Brain microvascular endothelial cell (primary cell): ENCODE measurements around the gene CCP110.

Experiments
- DNase-seq: peaks from one replicate; pipeline ENCODE4 v3.0.0-alpha.2; 2020
- H3K27ac ChIP-seq: fragments of 250-450 bp; sonication (Bioruptor Pico); 2 replicates; pipeline ENCODE4 v1.5.1; 2020; ENCODE audit warnings: mild to moderate bottlenecking, moderate library complexity
- H3K27me3 ChIP-seq: fragments of 250-450 bp; sonication (Bioruptor Pico); replicated peaks from 2 replicates; pipeline ENCODE4 v1.5.1; 2020; ENCODE audit warnings: mild to moderate bottlenecking
- H3K36me3 ChIP-seq: fragments of 250-450 bp; sonication (Bioruptor Pico); replicated peaks from 2 replicates; pipeline ENCODE4 v1.5.1; 2020; ENCODE audit warnings: mild to moderate bottlenecking
- H3K4me3 ChIP-seq: 2 replicates; pipeline ENCODE4 v1.5.1; 2011; ENCODE audit warnings: low read depth, mild to moderate bottlenecking, control low read depth, low read length, moderate library complexity
- in situ Hi-C: cut with HindIII; loops from 2 replicates; pipeline ENCODE4 v1.10.0; 2017; ENCODE audit warnings: low sequenced_read_pairs, low pct_ligation_motif_present
- TF ChIP-seq, protein P1 (sequence below): IDR thresholded peaks from 2 replicates; pipeline ENCODE4 v1.5.1; 2011; ENCODE audit warnings: low read depth, mild to moderate bottlenecking, moderate library complexity, low read length, control low read depth, inconsistent platforms; ENCODE audit errors: missing control alignments

The CCP110 gene

DNA sequence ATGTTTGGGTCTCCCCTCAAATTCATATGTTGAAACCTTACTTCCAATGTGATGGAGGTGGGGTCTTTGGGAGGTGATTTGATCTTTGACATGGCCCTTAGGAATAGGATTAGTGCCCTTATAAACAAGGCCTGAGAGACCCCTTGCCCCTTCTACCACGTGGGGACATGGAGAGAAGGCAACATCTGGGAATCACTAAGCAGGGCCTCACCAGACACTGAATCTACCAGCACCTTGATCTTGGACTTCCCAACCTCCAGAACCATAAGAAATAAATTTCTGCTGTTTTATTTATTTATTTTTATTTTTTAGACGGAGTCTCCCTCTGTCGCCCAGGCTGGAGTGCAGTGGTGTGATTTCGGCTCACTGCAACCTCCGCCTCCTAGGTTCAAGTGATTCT, 42.0 kb upstream of the CCP110 start:
- in situ Hi-C loops, result no loop called here
- no peaks in the 10 kb centered on the region for H3K36me3 ChIP-seq
- H3K27ac ChIP-seq, result no peak overlapping the region
- no peaks in the 10 kb centered on the region for H3K27me3 ChIP-seq
- H3K4me3 ChIP-seq, result no peak overlapping the region
- TF ChIP-seq, protein P1, sequence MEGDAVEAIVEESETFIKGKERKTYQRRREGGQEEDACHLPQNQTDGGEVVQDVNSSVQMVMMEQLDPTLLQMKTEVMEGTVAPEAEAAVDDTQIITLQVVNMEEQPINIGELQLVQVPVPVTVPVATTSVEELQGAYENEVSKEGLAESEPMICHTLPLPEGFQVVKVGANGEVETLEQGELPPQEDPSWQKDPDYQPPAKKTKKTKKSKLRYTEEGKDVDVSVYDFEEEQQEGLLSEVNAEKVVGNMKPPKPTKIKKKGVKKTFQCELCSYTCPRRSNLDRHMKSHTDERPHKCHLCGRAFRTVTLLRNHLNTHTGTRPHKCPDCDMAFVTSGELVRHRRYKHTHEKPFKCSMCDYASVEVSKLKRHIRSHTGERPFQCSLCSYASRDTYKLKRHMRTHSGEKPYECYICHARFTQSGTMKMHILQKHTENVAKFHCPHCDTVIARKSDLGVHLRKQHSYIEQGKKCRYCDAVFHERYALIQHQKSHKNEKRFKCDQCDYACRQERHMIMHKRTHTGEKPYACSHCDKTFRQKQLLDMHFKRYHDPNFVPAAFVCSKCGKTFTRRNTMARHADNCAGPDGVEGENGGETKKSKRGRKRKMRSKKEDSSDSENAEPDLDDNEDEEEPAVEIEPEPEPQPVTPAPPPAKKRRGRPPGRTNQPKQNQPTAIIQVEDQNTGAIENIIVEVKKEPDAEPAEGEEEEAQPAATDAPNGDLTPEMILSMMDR, result no peak
- no peak for DNase-seq

DNA sequence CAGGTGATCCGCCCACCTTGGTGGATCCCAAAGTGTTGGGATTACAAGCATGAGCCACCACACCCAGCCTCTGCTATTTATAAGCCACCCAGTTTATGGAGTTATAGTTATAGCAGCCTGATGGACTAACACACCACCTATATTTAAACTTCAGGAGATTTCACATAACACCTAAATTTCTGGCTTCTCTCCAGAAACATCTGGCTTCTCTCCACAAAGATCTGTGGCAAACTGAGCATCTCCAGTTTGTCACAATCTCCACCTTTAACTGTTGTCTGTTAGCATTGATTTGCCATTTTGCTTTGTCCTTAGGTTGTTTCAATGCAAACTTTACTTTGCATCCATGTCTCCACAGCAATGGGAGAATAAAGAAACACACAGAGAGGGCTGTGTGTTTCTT, 41.5 kb upstream of the CCP110 start:
- in situ Hi-C loops, result no loop called here
- no peaks in the 10 kb centered on the region for H3K27me3 ChIP-seq
- no peak overlapping the region for H3K4me3 ChIP-seq
- TF ChIP-seq, protein P1, result no peak
- H3K27ac ChIP-seq, result no peak overlapping the region
- no peaks in the 10 kb centered on the region for H3K36me3 ChIP-seq
- DNase-seq, result no peak

DNA sequence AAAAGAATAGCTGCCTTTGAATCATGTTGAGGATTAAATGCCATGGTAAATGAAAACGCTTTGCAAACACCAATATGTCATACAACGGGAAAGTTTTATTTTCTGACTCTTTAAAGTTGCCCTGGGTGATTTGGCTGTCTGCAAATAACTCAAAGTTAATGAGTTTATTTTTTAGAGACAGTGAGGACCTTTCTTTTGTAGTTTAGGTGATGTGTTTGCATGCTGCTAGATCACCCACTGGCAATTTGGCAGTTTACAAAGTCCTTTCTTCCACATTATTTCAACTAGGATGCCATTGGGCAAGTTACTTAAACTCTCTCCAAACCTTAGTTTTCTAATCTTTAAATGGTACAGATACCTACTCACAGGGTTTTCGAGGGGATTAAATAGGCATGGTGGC, 39.6 kb upstream of the CCP110 start:
- TF ChIP-seq, protein P1, result no peak
- Histone ChIP-seq H3K36me3 (no peaks in the 10 kb centered on the region), H3K27me3 (no peaks in the 10 kb centered on the region), H3K4me3 (no peak overlapping the region), H3K27ac (no peak overlapping the region)
- in situ Hi-C loops, result no loop called here
- no peak for DNase-seq

DNA sequence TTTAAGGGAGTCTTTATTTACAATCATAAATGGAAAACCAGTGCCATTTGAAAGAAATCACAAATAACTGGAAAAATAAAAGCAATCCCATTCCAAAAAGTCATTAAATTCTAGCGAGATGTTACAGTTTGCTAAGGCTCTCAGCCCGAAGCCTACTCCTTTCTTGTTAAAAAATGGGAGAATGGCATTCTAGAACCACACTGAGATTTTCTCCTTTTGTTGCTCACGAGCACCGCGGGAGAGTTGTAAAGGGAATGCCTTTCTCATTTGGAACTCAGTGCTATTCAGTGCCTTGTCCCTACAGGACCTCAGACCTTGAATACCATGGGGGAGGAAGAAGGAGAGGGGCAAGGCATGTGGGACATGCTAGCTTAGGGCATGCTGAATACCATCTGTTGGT, 38.1 kb upstream of the CCP110 start:
- TF ChIP-seq, protein P1, result no peak

DNA sequence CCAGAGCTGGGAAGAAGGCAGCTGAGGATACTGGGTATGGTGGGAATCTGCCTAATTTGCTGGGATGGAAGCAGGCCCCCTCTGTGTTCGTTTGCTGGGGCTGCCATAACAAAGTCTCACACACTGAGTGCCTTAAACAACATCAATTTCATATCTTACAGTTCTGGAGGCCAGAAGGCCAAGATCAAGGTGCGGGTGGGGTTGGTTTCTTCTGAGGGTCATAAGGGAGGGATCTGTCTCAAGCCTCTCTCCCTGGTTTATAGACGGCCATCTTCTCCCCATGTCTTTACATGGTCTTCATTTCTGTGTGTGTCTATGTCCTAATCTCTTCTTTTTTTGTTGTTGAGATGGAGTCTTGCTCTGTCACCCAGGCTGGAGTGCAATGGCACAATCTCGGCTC, 37.7 kb upstream of the CCP110 start:
- no peak for DNase-seq
- in situ Hi-C loops, result no loop called here
- Histone ChIP-seq H3K4me3 (no peak overlapping the region), H3K36me3 (no peaks in the 10 kb centered on the region), H3K27ac (no peak overlapping the region), H3K27me3 (no peaks in the 10 kb centered on the region)
- TF ChIP-seq, protein P1, result no peak

More for the DNA sequence above, 38.1 kb upstream of the CCP110 start:
- H3K27ac ChIP-seq, result no peak overlapping the region
- no peaks in the 10 kb centered on the region for H3K27me3 ChIP-seq
- no peaks in the 10 kb centered on the region for H3K36me3 ChIP-seq
- no peak for DNase-seq
- H3K4me3 ChIP-seq, result no peak overlapping the region
- in situ Hi-C loops, result no loop called here

DNA sequence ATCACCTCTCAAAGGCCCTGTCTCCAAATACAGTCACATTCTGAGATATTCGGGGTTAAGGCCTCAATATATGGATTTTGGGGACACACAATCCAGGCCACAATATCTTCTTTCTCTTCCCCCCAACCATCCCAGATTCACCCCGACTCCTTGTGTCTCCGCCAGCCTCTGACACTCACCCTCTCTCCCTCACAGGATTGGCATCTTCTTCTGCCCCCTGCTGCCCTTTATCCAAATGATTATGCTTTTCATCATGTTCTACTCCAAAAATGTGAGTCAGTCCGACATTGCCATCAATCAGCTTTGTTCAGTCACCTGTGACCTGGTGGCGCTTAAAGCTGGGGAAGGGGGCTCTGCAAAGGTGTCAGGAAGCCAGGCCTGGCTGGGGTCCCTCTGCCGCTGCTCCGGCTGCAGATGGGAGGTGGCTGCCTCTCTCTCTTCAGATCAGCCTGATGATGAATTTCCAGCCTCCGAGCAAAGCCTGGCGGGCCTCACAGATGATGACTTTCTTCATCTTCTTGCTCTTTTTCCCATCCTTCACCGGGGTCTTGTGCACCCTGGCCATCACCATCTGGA, 36.9 kb upstream of the CCP110 start:
- no peak for DNase-seq
- no peaks in the 10 kb centered on the region for H3K27me3 ChIP-seq
- in situ Hi-C loops, result no loop called here
- H3K4me3 ChIP-seq, result no peak overlapping the region
- no peaks in the 10 kb centered on the region for H3K36me3 ChIP-seq
- TF ChIP-seq, protein P1, result no peak
- no peak overlapping the region for H3K27ac ChIP-seq
